Activated CD4-positive, alpha-beta T cell treated with anti-CD3 and anti-CD28 coated beads, Interleukin-2, amount 50 U/mL, for 1 hour (primary cell): Measurements from ENCODE around the gene ABHD16B.
A peak's percentile ranks its signal among the peaks of the same experiment; 100 is the strongest.
"Not testable (repeated sequence)": the region's sequence is repeated elsewhere in the genome, so short reads cannot be mapped to it uniquely, and the experiment has no call there.

Experiments
- DNase-seq: peaks from one replicate; pipeline ENCODE4 v3.0.0-alpha.2; 2020

The ABHD16B gene

DNA sequence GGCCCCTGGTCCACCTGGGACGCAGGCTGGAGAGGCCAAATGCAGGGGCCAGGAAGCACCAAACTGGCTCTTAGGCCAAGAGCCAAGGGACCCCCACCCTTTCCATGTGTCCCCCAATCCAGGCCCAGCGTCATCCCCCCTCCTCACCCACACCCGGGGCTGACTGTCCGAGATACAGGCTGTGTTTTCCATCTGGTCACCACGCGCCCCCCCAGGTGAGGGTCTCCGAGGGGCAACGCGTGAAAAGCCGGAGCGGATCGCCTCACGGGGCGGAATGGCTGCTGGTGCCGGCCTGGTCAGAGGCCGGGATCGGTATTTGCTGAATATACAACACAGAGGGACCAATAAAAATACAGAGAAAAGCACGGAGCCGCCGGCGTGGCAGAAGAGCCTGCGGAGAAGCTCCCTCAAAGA, 5.2 kb upstream of the ABHD16B start:
- no peak for DNase-seq

DNA sequence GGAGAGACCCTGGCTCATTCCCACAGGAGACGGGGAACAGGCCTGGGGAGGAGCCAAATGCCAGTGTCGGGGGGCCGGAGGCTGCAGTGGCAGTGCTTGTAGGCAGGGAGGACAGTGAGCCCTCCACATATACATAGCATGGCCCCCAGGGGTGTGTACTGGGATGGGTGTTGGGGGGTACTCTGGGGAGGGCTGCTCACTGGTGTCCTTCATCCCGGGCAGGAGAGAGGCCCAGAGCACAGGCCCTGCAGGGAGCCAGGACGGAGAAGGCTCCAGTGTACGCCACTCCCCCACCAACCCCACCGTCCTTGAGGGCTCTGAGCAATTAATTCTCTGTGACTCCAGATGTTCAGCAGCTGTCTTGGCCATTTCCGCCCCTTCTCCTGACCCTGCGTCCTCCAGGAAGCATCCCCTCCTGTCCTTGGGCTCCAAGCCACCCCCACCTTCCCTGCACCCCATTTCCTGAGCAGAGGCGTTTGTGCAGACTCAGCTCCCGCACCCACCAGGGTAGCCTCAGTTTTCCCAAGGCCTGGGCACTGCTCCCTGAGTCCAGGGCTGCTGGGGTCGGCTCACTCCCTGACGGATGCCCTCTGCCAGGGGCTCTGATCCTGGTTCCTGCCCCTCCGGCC, 3.4 kb upstream of the ABHD16B start:
- DNase-seq = no peak

DNA sequence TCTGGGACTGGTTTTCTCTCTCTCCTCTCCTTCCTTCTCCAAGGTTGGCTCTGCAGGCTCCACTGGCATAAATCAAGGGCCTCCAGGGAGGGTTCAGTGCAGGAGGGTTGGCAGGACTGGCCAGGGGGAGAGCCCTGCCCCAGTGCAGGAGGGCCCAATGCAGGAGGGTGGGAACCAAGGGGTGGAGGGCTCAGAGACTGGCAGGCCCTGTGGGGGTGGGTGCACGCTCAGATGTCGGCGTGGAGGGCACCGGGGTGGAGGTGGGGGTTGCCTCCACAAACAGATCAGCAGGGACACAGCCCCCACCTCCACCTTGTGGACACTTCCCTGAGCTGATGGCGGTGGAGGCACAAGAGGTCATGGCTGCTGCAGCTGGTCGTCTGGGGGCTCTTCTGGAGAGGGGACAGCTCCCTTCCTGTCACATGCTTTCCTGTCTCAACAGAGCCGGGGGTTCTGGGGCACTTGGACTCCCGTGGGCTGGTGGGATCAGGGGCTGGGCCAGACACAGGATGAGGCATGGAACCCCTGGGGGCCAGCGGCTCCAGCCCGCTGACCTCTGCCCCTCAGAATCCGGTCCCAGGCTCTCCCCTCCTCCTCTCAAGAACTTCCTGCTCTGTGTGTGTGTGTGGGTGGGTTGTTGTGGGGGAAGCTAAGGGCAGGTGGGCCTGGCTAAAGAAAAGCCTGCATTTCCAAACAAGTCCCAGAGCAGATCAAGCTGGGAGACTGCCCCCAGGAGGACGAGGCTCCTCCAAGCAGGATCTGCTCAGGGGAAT, 2.7 kb upstream of the ABHD16B start:
- no peak for DNase-seq

DNA sequence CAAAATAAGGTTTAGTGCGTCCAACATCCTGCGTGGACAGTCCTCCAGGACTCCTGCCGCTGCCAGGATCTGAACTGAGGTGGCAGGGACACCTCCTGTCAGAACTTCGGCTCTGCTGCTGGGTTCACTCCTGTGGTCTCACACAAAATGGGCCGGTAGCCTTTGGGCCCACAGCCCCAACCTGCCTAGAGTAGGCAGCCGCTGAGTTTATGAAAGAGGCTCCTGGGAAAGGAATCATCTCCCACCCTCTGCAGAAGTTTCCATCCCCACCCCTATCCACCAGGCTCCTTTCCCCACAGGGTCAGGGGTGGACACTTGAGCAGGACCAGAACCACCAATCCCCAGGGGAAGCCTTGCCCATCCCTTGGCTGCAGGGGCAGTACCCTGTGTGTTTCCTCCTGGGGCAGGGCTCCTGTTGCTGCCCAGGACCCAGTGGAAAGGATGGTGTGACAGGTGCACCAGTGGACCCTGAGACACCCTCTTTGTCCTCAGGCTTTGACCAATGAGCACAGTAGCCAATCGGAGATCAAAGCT, 2.1 kb upstream of the ABHD16B start:
- no peak for DNase-seq

DNA sequence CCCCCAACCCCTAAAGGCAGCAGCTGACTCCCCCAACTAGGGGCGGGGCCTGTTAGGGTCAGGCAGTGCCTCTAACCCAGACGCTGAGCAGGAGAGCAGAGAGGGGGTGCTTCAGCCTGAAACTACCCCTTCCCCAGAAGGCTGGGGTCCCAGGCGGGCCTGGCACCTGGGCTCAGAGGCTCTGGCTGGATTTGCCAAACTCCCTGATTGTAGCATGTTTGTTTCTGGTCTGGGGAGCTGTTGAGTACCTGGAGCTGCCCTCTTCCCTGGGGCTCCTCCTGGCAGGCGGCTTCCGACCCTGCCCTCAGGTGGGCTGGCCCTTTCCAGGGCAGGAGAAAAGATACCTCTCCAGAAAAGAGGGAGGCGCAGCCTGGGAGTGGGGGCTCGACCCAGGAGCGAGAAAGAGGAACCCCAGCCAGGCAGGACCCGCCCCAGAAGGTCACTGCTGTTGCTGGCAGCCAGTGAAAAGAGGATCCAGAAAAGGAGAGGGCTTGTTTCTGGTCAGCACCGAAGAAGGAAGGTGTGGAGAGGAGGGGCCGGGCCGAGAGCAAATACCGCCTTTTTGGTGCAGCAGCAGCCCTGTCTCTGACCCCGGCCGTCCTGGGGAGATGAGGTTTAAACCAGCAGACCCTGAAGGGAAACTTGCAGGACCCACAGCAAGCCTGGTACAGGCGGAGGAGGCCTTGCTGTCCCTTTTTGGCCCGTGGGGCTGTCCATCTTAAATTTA, 810 bp upstream of the ABHD16B start:
- DNase-seq = no peak

DNA sequence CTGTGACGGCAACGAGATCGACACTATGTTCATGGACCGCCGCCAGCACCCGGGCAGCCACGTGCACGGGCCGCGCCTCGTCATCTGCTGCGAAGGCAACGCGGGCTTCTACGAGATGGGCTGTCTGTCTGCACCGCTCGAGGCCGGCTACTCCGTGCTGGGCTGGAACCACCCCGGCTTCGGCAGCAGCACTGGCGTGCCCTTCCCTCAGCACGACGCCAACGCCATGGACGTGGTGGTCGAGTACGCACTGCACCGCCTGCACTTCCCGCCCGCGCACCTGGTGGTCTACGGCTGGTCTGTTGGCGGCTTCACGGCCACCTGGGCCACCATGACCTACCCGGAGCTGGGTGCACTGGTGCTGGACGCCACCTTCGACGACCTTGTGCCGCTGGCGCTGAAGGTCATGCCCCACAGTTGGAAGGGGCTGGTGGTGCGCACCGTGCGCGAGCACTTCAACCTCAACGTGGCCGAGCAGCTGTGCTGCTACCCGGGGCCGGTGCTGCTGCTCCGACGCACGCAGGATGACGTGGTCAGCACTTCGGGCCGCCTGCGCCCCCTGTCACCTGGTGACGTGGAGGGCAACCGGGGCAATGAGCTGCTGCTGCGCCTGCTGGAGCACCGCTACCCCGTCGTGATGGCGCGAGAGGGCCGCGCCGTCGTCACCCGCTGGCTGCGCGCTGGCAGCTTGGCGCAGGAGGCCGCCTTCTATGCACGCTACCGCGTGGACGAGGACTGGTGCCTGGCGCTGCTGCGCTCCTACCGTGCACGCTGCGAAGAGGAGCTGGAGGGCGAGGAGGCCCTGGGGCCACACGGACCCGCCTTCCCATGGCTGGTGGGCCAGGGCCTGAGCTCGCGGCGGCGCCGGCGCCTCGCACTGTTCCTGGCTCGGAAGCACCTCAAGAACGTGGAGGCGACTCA, 943 bp downstream of the ABHD16B start:
- no peak for DNase-seq

DNA sequence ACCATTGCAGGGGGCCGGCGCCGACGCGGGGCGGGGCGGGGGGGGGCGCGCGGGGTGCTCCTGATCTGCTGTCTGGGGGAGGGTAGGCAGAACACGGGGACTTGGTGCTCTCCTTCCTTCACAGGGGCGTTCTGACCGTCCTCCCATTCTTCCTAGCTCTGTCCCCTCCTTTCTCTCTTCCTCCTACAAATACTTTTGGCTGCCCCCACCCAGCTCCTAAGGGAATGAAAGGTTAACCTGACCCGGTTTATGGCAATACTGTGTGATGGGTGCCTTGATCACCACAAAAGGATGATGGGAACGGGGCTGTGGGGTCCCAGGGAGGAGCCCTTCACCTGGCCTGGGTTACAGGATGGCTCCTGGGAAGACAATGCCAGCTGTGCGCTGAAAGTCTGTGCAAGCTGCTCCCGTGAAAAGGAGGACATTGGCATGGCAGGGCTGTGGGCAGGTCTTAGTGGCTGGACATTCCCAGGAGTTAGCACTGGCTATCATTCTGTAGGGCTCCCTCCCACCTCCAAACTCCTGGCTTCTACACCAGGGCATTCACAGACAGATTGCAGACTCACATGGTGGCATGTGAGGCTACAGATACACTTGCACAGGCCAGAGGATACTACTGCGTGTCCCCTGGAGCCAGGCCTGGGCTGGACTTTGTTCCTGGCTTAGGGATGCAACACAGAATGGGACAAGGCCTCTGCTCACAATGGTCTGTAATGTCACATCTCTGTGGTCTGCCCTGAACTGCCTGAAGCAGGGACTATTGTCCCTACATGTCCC, 1.9 kb downstream of the ABHD16B start:
- DNase-seq = no peak

DNA sequence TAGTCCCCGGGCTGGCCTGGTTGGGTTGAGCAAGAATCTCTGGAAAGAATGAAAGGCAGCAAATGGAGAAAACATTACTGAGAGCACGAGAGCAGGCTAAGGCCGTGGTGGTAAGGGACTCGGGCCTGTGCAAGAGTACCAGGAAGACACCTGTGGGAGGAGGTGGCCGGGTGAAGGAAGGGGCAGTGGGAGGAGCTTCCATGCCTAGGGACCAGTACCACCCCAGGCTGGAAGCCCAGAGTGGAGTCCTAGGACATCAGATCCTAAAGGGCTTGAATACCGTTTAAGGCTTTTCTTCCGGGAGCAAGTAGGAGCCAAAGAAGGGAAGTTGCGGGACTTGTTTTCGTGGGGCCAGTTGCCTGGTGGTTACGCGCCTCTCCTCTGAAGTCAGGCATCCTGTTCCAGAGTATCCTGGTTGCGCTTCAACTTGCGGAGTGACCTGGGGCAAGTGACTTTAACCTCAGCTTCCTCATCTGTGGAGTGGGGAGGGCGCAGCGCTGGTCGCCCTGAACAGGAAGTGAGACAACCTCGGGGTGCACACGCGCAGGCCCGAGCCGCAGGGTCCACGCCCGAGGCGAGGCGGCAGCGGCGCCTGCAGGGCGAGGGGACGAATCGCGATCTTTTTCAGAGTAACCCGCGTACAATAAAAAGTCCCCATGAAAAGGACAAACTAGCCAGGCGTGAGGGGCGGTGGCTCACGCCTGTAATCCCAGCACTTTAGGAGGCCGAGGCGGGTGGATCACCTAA, 2.7 kb downstream of the ABHD16B start:
- peak; percentile 70 for DNase-seq

DNA sequence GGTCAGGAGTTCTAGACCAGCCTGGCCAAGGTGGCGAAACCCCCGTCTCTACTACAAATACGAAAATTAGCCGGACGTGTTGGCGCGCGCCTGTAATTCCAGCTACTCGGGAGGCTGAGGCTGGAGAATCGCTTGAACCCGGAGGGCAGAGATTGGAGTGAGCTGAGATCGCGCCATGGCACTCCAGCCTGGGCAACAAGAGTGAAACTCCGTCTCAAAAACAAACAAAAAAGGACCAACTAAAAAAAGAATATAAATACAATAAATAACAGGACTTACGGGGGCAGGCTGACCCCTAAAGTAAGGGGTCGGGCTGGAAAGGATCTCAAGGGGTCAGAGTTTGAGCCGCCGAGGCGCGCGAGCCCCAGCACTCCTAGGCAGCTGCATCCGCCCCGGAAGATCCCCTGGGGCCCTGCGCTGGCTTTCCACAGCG, 3.3 kb downstream of the ABHD16B start:
- no peak for DNase-seq

DNA sequence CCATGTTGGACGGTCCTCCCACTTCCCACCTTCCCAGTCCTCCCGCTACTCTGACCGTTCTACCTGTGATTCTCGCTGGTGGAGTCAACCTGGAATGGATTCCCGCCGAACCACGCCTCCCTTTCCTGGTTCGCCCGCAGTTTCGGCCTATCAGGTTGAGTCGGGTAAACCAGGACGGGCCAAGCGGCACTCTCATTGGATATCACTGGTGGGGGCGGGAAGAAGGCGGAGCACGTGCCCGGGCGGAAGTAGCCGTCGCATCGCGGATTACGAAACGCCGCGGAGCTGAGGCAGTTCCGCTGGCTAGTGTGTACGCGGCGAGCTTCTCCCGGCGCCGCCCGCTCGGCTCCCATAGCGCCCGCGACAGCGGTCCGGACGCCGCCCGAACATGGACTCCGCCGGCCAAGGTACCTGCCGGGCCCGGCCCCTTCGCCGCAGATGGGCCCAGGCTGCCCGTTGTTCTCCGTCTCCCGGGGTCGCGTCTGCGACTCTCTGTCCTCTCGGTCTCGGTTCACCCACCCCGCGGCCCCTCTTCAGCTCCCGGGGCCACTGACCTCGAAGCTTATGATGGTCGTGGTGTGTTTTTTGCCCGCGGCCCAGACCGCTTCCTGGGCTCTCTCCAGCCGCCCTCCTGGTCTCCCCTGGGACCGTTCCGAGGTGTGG, 3.8 kb downstream of the ABHD16B start, which contains the start of gene TPD52L2:
TSS of gene TPD52L2 (plus strand) at position 293 of the 663 bp plus-strand sequence. CDS start at position 389, 96 bp downstream.
- peak; percentile 98 for DNase-seq

DNA sequence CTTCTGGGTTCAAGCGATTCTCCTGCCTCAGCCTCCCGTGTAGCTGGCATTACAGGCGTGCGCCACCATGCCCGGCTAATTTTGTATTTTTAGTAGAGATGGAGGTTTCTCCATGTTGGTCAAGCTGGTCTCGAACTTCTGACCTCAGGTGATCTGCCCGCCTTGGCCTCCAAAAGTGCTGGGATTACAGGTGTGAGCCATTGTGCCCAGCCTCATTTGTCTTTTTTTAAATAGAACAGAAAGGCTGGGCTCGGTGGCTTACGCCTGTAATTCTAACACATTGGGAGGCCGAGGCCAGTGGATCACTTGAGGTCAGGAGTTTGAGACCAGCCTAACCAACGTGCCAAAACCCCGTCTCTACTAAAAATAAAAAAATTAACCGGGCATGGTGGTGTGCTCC, 5.7 kb downstream of the ABHD16B start:
- not testable (repeated sequence) for DNase-seq

DNA sequence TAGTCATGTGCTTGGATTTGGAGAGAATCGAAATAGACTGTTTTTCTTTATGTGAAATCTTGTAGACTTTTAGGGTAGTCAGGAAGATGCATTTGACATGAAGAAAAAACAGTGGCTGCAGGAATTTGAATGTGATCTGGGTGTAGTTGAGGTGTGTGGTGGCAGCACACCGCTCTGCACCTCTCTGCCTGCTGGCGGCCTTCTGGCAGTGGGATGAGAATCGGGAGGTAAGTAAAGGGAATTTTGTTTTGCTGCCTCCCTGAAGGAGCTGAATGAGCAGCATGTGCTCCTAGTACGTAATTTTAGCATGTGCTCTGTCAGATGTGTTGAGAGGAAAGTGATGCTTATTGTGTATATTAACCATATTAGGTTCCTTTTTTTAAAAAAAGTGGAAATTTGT, 7.0 kb downstream of the ABHD16B start:
- DNase-seq = no peak

DNA sequence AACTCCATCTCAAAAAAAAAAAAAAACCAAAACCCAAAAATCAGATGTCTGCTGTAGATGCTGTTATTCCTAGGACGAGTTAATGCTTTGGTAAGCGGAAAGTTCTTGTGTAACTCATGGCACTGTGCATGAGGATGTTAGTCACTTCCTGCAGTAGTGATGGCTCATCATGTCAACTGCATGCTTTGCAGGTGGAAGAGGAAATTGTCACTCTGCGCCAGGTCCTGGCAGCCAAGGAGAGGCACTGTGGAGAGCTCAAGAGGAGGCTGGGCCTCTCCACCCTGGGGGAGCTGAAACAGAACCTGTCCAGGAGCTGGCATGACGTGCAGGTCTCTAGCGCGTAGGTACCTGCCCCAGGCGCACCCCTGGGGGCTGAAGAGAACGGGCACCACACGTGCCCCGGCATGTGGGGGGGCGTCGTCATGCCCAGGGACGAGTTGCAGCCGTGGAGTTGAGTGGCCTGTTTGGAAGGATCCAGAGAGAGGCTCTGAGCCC, 12.2 kb downstream of the ABHD16B start:
- no peak for DNase-seq

DNA sequence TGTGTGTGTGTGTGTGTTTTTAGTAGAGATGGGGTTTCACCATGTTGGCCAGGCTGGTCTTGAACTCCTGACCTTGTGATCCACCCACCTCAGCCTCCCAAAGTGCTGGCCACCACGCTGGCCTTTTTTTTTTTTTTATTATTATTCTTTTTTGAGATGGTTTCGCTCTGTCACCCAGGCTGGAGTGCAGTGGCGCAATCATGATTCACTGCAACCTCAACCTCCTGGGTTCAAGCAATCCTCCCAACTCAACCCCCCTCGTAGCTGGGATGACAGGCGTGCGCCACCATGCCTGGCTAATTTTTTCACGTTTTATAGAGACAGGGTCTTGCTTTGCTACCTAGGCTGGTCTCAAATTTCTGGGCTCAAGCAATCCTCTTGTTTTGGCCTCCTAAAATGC, 12.9 kb downstream of the ABHD16B start:
- not testable (repeated sequence) for DNase-seq

DNA sequence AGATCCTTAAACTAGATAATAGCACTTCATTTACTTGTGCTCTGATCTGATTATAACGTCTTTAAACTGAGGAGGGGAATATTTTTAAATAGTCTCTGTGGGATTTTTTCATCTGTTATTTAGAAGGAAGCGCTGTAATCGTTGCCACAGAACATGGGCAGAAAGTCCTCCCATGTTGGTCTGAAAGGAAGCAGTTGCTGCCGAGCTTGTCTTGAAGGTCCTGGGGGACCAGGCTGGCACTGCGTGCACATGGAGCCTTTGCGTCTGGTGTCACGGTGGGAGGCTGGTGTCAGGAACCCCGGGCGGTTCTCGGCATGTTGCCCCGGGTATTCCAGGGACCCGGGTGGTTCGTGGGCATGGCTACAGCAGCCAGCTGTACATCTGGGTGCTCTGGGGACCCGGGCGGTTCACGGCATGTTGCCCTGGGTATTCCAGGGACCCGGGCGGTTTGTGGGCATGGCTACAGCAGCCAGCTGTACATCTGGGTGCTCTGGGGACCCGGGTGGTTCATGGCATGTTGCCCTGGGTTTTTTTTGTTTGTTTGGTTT, 15.3 kb downstream of the ABHD16B start:
- DNase-seq = no peak

DNA sequence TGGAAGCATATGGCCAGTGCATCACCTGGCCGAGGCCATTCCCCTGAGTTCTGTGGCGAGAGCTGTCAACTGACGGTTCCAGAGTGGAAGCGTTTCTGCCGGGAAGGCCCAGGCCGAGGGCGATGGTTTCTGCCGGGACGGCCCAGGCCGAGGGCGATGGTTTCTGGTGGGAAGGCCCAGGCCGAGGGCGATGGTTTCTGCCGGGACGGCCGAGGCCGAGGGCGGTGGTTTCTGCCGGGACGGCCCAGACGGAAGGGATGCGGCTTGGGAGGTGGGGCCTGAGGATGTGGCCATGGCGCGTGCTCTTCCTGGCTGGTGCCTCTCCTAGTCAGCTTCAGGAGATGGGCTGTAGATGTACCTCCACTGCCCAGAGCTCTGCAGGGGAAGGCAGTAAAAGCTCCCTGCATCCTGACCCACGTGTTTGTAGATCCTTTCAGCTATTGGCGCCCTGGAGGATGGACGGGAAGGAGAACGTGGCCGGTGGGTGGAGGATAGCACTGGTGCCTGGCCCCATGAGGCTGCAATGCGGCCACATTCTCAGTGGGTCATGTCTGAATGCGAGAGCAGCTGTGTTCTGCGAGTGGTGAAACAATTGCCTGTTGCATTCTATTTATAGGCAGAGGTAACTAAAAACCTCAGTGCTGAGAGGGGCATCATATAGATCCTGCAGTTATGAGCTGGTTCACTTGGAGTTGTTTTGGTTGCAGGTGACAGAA, 16.6 kb downstream of the ABHD16B start:
- DNase-seq = no peak

DNA sequence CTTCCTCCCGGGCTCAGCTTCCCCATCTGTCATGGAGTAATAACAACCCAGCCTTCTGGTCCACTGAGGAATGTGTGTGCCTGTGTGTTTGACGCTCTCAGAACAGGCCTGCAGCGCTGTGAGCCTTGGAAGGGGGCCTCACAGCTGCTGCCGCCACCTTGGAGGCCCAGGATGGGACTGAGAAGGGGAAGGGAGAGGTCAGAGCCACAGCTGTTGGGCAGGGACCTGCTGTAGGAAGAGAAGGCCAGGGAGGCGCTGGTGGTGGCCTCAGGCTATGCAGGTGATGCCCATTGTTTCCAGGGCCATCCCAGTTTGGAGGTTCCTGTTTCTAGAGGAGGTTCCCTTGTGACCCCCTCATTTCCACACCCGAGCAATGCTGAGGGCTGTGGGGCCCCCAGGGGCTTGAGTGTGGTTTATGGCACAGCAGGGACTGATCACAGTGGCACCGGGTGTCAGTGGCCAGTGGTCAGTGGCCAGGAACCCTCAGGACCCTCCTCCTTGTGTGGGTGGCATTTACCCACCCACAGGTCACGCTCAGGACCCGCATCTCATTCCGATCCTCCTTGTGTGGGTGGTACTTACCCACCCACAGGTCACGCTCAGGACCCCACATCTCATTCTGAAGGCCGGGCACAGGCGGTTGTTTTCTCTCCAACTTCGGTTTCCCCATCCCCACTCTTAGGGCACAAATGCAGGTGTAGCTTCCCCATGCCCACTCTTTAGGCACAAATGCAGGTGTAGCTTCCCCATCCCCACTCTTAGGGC, 17.8 kb downstream of the ABHD16B start:
- no peak for DNase-seq

DNA sequence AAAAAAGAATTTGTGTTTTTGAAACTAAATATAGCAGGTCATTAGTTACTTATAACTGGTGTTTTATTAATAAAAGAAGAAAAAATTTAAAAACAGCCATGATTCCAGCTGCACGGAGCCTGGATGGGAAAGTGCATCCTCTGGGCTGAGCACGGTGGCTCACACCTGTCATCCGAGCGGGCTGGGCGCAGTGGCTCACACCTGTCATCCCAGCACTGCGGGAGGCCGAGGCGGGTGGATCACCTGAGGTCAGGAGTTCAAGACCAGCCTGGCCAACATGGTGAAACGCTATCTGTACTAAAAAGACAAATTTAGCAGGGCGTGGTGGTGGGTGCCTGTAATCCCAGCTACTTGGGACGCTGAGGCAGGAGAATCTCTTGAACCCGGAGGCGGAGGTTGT, 19.6 kb downstream of the ABHD16B start:
- not testable (repeated sequence) for DNase-seq
